ENCODE results near the gene SMARCD1.
"Not testable (repeated sequence)": the region's sequence is repeated elsewhere in the genome, so short reads cannot be mapped to it uniquely, and the experiment has no call there.

SMARCD1 gene

DNA sequence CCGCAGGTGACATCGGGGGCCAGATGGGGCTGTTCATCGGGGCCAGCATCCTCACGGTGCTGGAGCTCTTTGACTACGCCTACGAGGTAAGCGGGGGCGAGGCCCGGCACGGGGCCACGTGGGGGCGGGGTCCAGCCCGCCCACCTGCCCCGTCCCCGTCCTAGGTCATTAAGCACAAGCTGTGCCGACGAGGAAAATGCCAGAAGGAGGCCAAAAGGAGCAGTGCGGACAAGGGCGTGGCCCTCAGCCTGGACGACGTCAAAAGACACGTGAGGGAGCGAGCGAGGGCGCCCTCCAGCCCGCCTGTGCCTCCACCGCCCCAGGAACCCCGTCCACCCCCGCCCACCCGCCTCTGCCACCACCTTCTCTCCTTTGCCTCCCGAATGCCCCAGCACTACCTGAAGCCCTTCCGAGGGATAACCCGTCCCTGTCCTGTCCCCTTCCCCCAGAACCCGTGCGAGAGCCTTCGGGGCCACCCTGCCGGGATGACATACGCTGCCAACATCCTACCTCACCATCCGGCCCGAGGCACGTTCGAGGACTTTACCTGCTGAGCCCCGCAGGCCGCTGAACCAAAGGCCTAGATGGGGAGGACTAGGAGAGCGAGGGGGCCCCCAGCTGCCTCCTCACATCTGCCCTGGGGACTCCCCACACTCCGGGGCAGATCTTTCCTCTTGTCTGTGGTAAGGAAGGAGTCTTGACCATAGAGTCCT is 3.9 kb upstream of the SMARCD1 start:
- no peak for DNase-seq

DNA sequence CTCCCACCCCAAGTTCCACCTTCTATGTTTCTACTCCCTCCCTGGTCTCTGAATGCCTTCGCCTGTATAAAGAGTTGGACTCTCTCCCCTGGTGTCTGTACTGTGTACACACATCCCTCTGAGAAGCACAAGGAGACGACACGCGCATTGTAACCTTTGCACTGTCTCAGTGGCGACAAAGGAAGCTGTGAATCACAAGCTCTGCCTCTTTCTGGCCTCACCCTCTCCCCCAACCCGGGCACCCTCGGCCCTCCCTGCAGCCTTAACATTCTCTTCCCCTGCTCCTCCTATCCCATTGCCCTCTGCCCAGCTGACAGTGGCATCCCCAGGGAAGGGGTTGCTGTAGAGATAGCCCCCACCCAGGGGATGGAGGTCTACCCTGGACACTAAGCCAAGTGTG is 2.5 kb upstream of the SMARCD1 start:
- DNase-seq, result no peak

DNA sequence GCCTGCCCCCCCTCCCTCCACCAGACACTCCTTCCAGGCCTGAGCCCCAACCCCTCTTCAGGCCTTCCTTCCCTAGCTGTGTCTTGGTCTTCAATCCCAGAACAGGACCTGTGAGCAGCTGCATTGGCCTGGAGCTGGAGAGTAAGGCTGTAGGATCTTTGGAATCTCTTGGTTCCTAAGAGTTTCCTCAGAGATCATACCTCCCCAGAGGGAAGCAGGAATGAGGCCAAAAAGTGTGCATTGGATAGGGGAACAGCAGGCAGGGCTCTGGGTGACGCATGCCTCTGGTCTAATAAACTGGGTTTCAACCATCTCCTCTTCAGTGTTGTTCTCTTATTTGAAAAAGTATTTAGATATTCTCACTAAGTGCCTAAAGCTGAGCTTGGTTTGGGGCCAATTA is 1.8 kb upstream of the SMARCD1 start:
- DNase-seq, result no peak

DNA sequence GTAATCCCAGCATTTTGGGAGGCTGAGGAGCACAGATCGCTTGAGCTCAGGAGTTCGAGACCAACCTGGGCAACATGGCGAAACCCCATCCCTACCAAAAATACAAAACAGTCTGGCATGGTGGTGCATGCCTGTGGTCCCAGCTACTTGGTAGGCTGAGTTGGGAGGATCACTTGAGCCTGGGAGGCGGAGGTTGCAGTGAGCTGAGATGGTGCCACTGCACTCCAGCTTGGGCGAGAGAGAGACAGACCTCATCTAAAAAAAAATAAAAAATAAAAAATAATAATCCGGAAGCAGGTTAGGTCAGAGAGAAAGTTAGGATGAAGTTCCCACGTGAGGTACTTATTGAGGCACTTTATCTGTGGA is 750 bp upstream of the SMARCD1 start:
- not testable (repeated sequence) for DNase-seq

DNA sequence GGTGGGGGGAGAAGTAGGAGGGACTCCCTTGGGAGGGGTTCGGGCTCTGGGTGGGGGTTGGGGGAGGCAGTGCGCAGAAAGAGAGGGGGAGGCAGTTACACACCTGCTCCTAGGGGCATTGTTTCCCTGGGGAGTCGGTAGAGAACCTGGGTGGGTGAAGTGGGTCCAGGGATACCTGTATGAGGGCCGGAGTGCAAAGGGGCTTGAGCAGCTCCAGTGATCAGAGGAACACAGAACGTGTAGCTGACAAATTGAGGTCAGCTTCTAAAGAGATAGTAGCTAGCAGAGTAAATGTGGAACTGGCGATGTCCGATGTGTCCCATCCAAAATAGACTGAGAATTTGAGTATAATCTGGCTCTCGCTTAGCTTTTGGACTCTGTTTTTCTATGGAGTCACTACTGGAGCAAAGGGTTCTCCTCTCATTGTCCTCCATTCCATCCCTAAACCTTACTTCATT is 502 bp downstream of the SMARCD1 start:
- DNase-seq, result peak; percentile 42

DNA sequence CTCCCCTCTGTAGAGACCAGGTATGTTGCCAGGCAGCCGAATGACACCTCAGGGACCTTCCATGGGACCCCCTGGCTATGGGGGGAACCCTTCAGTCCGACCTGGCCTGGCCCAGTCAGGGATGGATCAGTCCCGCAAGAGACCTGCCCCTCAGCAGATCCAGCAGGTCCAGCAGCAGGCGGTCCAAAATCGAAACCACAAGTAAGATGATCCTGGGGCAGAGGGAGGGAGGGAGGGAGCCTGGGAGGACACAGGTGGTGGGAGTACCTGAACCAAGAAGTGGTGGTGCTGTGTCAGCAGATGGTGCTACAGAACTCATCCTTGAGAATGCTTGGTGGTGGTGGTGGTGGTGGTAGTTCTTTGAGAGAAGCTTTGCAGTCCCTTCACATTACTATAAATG is 1.0 kb downstream of the SMARCD1 start:
- no peak for DNase-seq

DNA sequence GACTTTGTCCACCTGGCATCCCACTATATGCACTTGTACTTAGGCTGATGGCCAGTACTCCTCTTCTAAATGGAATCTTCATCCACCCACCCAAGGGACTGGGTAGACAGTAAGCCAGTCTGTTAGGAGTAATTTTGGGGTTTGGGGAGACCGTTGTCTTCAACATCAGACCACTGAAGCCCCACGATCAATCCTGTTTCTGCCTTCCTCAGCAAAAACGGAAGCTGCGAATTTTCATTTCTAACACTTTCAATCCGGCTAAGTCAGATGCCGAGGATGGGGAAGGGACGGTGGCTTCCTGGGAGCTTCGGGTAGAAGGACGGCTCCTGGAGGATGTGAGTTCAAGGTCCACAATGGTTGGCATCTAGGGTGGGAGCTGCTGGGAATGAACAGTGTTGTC is 2.0 kb downstream of the SMARCD1 start:
- DNase-seq, result no peak

DNA sequence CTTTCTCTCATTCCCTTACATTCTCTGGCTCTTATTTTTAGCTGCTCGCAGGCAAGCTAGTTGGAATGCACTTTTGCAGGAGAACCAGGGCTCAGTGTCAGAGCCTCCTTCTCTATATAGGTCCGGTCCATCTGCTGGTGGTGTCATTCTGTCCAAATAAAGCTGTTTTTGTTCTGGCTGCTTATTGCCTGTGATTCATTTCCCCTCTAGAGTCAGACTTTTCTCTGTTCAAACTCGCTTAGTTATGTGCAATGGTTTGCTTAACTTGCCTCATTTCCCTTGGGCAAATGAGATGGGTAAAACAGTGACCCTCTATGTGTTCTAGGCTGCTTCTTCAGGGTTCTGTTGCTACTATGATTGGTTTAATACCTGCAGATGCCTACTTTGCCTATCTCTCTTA is 2.9 kb downstream of the SMARCD1 start:
- no peak for DNase-seq

DNA sequence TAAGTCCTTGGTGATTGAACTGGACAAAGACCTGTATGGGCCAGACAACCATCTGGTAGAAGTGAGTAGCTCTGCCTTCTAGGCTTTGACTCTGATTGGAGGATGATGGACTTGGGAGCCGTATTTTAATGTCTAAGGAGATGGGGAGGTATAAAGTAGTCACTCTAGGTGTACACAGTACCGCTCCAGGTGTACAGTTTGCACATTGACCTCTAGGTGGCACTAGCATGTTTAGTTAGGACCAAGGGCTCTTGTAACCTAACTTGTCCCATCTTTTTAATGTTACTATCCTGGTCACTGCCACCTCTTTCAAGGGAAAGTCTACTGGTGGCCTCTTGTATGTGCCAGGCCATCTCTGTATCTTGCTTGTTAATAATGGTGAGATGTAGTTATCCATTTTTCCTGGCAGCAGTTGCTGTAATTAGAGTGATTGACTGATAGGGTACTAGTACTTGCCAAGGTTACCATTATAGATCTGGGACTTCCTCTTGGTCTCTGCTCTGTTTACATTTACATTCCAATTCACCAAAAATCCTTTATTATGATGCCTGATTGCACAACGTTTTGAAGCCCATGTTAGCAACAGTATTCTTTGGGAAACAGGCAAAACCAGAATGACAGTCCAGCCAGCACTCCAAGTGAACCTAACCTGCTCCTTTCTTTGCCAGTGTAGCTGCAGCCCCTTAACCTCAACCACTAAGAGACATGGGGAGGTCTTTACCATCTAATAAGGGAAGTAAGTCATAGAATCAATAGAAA is 3.6 kb downstream of the SMARCD1 start:
- peak; percentile 60 for DNase-seq

DNA sequence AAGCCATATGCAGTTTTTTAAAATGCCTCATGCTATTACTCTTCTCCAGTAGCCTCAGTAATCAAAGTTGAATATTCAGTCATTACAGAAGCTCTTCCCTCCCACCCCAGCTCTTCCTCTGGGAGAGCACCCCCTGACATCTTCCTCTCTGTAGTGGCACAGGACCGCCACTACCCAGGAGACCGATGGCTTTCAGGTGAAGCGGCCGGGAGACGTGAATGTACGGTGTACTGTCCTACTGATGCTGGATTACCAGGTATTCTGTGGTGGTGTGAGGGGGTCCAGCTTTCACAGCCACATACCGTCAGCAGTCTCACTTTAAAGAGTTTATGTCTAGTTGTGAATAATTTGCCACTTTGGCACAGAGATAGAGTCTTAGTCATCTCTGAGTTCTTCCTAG is 4.6 kb downstream of the SMARCD1 start:
- no peak for DNase-seq

DNA sequence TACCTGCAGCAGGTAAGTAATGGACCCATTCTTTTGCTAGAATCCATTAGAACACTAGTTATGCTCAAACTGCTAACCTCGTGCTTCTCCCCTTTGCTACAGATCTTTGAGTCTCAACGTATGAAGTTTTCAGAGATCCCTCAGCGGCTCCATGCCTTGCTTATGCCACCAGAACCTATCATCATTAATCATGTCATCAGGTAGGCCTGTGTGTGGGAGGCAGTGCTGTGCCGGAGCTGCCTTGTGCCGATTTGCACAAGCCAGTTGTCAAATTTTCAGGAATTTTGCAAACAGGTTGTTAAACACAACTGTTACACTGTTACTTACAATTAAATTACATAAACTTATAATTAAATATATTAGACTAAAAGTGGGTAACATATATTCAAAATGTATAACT is 5.2 kb downstream of the SMARCD1 start:
- DNase-seq, result no peak

DNA sequence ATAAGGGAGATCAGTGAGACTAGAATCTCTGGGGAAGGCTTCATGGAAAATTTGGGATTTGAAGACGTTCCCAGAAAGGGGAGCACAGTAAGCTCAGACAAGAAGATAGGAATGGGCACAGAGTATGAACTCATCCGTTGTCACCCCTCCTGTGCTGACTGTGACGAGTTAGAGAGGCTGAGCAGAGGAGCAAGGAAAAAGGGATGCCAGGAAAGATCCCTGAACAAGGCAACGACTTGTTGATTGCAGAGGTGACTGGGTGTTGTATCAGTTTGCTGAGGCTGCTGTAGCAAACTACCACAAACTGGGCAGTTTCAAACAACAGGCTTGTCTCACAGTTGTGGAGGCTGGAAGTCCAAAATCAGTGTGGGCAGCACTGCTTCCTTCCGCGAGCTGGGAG is 12.8 kb downstream of the SMARCD1 start:
- DNase-seq, result no peak

DNA sequence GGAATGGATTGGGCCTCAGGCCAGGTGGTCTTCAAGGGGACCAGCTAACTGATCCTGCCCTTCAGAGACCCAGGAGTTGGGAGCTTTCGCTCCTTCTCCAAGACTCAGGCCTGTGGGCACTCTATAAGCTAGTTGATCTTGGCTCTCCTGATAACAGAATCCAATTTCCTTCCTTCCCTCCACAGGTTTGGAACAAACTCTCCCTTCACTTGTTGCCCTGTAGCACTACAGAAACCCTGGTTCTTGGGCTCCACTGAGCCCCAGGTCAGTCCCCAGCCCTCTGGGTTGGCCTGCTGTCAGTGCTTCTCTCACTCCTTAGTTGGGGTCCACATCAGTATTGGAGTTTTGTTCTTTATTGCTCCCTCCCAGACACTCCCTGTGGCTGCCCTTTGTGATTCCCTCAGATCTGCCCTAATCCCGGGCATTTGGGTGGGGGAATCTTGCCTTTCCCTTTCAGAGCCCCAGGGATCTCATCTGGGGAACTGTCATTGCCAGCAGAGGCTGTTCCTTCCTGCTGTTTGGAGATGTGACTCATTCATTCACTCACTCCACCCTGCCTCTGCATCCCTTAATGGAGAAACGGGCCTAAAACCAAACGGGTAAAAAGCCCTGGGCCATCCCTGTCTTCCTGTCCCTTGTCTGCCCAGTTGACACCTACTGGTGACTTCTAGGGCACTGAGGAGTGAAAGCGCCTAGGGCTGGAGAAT is 14.3 kb downstream of the SMARCD1 start:
- DNase-seq, result no peak

DNA sequence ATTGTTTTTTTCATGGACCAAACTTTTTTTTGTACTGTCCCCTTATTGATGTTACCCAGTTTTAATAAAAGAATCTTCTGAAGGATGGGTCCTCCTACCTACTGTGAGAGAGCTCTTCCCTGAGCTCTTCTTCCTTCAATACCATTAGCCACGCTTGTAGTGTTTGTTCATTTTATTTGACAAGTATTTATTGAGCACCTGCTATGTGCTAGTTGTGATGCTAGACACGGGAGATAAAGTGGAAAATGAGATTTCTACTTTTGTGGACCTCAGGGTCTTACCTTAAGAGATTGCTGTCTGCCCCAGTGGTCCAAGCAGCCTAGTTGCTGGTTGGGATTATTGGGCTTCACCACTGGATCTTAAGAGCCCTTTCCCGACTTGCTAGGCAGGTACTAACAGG is 15.4 kb downstream of the SMARCD1 start:
- DNase-seq, result no peak

DNA sequence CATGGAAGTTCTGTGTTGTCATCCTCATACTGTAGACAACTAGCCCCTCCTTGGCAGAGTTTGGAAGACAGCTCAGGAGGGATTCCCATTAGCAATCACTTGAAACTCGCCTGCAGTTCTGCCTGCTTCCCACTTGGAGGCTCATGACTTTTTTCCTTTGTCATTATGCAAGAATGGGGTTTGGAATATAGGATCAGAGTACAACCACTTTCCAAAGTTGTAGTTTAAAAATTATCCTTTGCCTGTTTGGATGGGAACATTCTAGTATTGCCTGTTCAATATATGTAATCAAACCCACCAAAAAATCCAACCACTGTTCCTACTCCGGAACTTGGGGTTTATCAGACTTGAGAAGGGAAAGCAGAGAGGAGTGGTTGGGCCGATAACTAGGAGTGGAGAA is 16.5 kb downstream of the SMARCD1 start:
- peak; percentile 25 for DNase-seq

DNA sequence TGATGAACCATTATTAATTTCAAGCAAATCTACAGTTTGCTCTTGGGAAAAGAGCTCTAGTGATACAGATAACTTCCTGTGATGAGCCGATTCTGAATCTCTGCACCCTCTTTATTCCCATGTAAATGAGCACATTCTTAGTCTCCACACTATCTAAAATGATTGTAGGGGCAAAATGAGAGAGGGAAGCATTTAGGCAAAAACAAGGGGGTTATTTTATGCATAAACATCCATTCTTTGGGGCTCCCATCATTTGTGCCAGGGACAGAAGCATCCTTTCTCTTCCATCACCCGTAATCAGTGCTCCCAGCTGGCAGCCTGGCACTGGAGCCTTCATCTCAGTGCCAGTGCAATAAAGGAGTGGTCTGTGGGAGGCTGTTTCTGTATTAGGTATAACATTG is 17.0 kb downstream of the SMARCD1 start:
- no peak for DNase-seq

DNA sequence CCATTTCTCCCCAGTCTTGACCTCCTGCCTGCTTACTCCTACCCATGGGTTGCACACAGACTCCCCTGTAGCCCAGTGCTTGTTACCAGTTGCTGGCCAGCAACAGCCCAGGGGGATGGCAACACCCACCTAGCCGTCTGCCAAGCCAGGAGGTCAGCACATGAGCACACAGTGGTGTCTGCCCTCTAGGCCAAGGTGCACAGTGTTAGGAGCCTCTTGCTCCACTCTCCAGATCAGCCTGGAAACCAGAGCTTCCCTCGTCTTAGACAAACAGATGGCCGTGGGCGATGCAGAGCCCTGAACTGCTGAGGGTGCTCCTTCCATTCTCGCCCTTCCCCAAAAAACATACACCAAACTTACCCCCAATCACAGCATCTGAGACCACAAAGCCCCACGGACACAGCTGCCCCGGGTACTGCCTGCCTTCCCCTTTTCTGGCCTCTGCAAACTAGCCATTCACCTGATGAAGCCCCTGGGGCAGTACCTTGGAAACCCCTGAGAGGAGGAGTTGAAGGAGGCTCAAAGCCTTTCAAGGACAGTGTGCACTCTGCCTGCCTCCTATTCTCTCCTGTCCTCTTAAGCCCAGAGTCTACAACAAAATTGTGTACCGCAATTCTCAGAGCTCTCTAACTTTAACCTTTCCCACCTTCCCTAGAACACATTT is 17.6 kb downstream of the SMARCD1 start:
- DNase-seq, result no peak

DNA sequence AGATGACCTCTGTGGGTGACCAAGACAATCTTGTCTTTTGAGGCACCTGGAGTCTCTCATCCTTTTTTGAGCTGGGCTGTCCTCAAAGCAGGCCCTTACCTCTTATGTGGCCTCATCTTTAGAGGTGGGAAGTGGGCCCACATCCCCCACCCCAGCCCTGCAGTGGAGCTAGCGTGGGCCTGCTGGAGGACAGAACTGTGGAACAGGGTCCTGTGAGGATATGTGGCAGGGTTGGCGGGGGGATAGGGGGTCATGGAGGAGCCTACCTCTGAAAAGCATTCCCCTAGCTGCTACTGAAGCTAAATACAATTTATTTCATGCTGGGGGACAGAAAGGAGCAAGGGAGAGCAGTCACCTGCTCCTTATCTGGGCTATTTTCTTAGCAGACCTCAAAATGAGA is 18.2 kb downstream of the SMARCD1 start:
- no peak for DNase-seq

DNA sequence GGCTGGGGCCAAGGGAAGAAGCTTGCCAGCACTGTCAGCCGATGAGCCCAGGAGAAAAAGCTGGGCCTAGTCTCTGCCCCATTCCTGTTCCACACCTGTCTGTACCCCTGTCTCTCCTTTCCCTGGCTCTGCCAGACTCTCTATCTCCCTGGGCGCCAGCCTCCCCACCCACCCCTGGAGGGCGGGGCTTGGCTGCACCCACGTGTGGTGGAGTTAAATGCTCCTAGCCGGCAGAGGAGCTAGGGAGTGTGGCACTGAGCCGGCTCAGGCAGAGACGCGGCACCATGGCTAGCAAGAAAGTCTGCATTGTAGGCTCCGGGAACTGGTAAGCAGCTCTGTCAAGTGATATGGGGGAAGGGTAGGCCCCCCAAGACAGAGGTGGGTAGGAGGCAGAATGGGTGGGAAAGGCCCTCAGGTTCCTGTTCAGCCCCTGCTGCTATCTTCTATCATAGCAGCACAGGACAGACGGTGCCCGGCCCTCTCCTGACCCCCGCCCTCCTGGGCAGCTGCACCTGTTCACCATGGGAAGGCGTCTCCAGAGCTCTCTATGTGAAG is 18.7 kb downstream of the SMARCD1 start, which contains the start of gene GPD1:
Gene GPD1, plus strand, starts transcription at position 242 of the 555 bp plus-strand sequence. Its CDS starts 43 bp downstream, at position 285.
- peak; percentile 62 for DNase-seq

DNA sequence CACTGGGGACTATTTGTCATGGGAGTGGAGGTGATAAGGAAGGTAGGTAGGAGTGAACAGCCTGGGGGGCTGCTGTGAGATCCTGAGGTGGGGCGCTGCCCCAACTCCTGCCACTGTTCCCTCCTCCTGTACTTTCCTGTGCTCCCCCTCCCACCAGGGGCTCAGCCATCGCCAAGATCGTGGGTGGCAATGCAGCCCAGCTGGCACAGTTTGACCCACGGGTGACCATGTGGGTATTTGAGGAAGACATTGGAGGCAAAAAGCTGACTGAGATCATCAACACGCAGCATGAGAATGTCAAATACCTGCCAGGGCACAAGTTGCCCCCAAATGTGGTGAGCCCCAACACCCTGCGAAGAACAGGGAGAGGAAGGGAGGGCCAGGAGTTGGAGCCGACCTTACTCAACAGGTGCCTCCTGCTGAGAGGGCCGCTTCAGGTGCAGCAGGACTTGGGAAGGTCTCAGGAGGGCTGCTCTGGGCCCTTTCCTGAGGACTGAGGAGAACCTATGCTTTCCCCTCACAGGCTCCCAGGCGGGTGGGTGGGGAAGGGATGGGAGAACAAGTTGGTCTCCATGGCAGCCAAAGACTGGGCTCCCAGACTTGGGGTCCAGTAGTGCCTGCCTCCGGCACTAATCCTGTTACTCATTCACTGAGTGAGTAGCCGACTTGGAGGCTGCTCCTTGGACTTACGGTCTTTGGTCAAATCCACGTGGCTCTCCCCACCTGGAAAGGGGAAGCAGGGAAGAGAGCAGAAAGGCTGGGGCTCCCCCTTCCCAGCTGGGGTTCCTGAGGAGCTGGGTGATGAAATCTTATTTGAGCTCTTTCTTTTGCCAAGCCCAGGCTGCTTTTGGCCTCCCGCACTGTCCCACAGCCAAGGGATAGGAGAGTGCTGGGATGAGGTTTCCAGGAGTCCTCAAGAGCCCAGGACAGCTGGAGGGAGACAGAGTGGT is 19.6 kb downstream of the SMARCD1 start:
- no peak for DNase-seq

DNA sequence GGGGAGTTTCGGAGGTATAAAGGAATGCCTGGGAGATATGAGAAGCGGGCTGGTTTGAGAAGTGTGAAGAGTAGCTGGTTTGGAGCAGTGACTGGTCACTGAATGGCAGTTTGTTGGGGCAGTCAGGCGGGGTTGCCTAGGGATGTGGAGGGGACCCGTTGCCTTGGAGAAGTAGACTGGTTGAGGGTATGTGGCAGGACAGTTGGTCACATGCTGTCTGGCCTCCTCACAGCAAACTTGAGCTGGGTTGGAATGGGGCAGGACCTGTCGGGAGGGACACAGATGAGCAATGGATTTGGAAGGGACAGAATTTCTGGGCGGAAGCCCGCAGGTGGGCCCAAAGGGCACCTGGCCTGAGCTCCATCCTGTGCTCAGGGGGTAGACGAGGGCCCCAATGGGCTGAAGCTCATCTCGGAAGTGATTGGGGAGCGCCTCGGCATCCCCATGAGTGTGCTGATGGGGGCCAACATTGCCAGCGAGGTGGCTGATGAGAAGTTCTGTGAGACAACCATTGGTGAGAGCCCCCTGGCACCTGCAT is 20.8 kb downstream of the SMARCD1 start:
- DNase-seq, result no peak

DNA sequence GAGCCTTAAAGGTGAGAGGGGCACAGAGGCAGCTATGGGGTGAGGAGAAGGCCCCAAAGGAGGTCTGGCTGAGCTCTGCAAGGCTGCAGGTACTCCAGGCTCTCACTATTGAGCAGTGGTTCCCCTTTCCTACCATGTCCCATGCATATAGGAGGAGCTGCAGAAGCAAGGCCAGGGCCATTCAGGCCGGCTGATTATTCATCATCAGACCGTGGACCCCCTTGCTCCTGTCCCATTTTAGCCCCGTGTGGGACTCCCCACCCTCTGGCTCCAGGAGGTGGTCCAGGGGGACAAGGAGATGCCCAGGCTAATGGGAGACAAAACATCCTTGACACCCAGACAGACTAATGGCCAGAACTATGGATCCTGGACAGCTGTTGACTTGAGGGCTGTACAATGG is 21.8 kb downstream of the SMARCD1 start:
- DNase-seq, result no peak
